CD4-positive, CD25-positive, alpha-beta regulatory T cell (primary cell): ENCODE measurements around the gene SLC25A13. TPM values are rescaled to one million over a fixed set of nuclear protein-coding genes. Genes with fewer than 3 reads are reported as not detected.

Experiments used
- ATAC-seq, 2 donors: fragments of 150-1000 bp; cut with Tn5 transposase; one replicate each; pipeline ENCODE4 v1.10.0; 2021; ENCODE audit warnings: low read depth in 2 of 2, moderate number of reproducible peaks in 2 of 2, moderate library complexity in 1 of 2
- DNase-seq, 3 donors: peaks; one replicate each; pipeline versions ENCODE4 v3.0.0 to v3.0.0-alpha.2; 2012 to 2022; ENCODE audit warnings: mixed read lengths in 1 of 3
- H3K27ac ChIP-seq: one replicate; pipeline ENCODE4 v1.7.0; 2013; ENCODE audit warnings: mild to moderate bottlenecking, low read length; ENCODE audit not compliant: insufficient read depth, poor library complexity, severe bottlenecking
- H3K27me3 ChIP-seq: one replicate; pipeline ENCODE4 v1.7.0; 2013; ENCODE audit warnings: low read length; ENCODE audit not compliant: control insufficient read depth, insufficient read depth
- H3K36me3 ChIP-seq: one replicate; pipeline ENCODE4 v1.7.0; 2013; ENCODE audit warnings: mild to moderate bottlenecking, low read length, moderate library complexity; ENCODE audit not compliant: control insufficient read depth, insufficient read depth
- H3K4me1 ChIP-seq: 2 replicates; pipeline ENCODE4 v1.7.0; 2013; ENCODE audit warnings: mild to moderate bottlenecking, low read length; ENCODE audit not compliant: insufficient read depth, control insufficient read depth, poor library complexity, severe bottlenecking
- H3K4me3 ChIP-seq: one replicate; pipeline ENCODE4 v1.7.0; 2013; ENCODE audit warnings: low read depth, mild to moderate bottlenecking, low read length, moderate library complexity
- H3K9me3 ChIP-seq, 2 experiments: 1 replicate in 1 of 2; 2 replicates in 1 of 2; pipeline ENCODE4 v1.7.0; 2013; ENCODE audit warnings: low read length in 2 of 2, mild to moderate bottlenecking in 1 of 2, moderate library complexity in 1 of 2; ENCODE audit not compliant: control insufficient read depth in 2 of 2
- H3K27ac Mint-ChIP-seq, 3 donors: one replicate each; pipeline ENCODE4 v1.8.0; 2020 to 2022; ENCODE audit warnings: mild to moderate bottlenecking in 3 of 3, mixed read lengths in 3 of 3, moderate library complexity in 2 of 3
- H3K27me3 Mint-ChIP-seq: one replicate; pipeline ENCODE4 v1.8.0; 2022; ENCODE audit warnings: mild to moderate bottlenecking, mixed read lengths
- H3K36me3 Mint-ChIP-seq: one replicate; pipeline ENCODE4 v1.8.0; 2020; ENCODE audit warnings: mixed read lengths
- H3K4me1 Mint-ChIP-seq, 4 donors: one replicate each; pipeline ENCODE4 v1.8.0; 2020 to 2022; ENCODE audit warnings: mixed read lengths in 4 of 4, mild to moderate bottlenecking in 1 of 4
- H3K4me3 Mint-ChIP-seq, 4 donors: one replicate each; pipeline ENCODE4 v1.8.0; 2020 to 2022; ENCODE audit warnings: mild to moderate bottlenecking in 4 of 4, mixed read lengths in 4 of 4, moderate library complexity in 3 of 4
- H3K9me3 Mint-ChIP-seq, 7 donors: one replicate each; pipeline ENCODE4 v1.8.0; 2020 to 2022; ENCODE audit warnings: mixed read lengths in 7 of 7, mild to moderate bottlenecking in 3 of 7, moderate library complexity in 2 of 7
- polyA plus RNA-seq, 4 donors: library from polyadenylated mRNA; unstranded; fragments of 300-500 nt; fragmentation: Illumina TruSeq; gene quantifications; one replicate each; pipeline ENCODE4 v1.2.3, GENCODE V29; 2021
- total RNA-seq: library from RNA; stranded (reverse); gene quantifications from one replicate; pipeline ENCODE4 v1.2.3, GENCODE V29; 2022

The SLC25A13 gene
- total and polyA plus RNA-seq, 5 donors from 2014 or later, result 7.6 to 14.5 (median 8.7) TPM

GRCh38 chr7:96349572-96349971, 27.7 kb upstream of the SLC25A13 start:
- Mint-ChIP-seq H3K9me3 (peaks cover 0 to 2% (median 0%) of the 10 kb centered on the region in 7 donors), H3K27ac (no peak overlapping the region), H3K36me3 (no peaks in the 10 kb centered on the region), H3K27me3 (peaks cover 16% of the 10 kb centered on the region), H3K4me3 (no peak overlapping the region), H3K4me1 (no peaks in the 10 kb centered on the region)
- no peak overlapping the region for H3K4me3 ChIP-seq
- H3K9me3 ChIP-seq, result no peaks in the 10 kb centered on the region
- H3K27me3 ChIP-seq, result peaks cover 7% of the 10 kb centered on the region
- H3K36me3 ChIP-seq, result no peaks in the 10 kb centered on the region
- ATAC-seq (no peak), DNase-seq (no peak)
- no peak overlapping the region for H3K27ac ChIP-seq
- H3K4me1 ChIP-seq, result no peaks in the 10 kb centered on the region

- Histone ChIP-seq H3K9me3 (no peaks in the 10 kb centered on the region), H3K4me3 (no peak overlapping the region), H3K27ac (no peak overlapping the region), H3K36me3 (no peaks in the 10 kb centered on the region), H3K27me3 (peaks cover 13% of the 10 kb centered on the region), H3K4me1 (no peaks in the 10 kb centered on the region)
- Mint-ChIP-seq H3K27me3 (peaks cover 21% of the 10 kb centered on the region), H3K4me3 (no peak overlapping the region), H3K9me3 (peaks cover 0 to 2% (median 0%) of the 10 kb centered on the region in 7 donors), H3K4me1 (no peaks in the 10 kb centered on the region), H3K27ac (no peak overlapping the region), H3K36me3 (no peaks in the 10 kb centered on the region)
- DNase-seq (no peak), ATAC-seq (no peak)
Measured at GRCh38 chr7:96347471-96347870, 25.6 kb upstream of the SLC25A13 start.

- H3K4me3 ChIP-seq, result no peak overlapping the region
- DNase-seq (no peak), ATAC-seq (no peak)
- H3K4me1 ChIP-seq, result no peaks in the 10 kb centered on the region
- no peak overlapping the region for H3K27ac ChIP-seq
- no peaks in the 10 kb centered on the region for H3K36me3 ChIP-seq
- H3K4me1 Mint-ChIP-seq, result no peaks in the 10 kb centered on the region
- H3K4me3 Mint-ChIP-seq, result no peak overlapping the region
- H3K27ac Mint-ChIP-seq, result no peak overlapping the region
- H3K27me3 ChIP-seq, result peaks cover 19% of the 10 kb centered on the region
- no peaks in the 10 kb centered on the region for H3K36me3 Mint-ChIP-seq
- peaks cover 0 to 5% (median 0%) of the 10 kb centered on the region in 7 donors for H3K9me3 Mint-ChIP-seq
- no peaks in the 10 kb centered on the region for H3K9me3 ChIP-seq
- peaks cover 25% of the 10 kb centered on the region for H3K27me3 Mint-ChIP-seq
Measured at GRCh38 chr7:96346293-96346953, 24.5 kb upstream of the SLC25A13 start.

GRCh38 chr7:96344236-96344635, 22.3 kb upstream of the SLC25A13 start:
- Histone ChIP-seq H3K9me3 (no peaks in the 10 kb centered on the region), H3K27ac (no peak overlapping the region), H3K36me3 (no peaks in the 10 kb centered on the region), H3K27me3 (peaks cover 19% of the 10 kb centered on the region), H3K4me3 (no peak overlapping the region), H3K4me1 (no peaks in the 10 kb centered on the region)
- Mint-ChIP-seq H3K36me3 (no peaks in the 10 kb centered on the region), H3K4me3 (no peak overlapping the region), H3K27me3 (peaks cover 28% of the 10 kb centered on the region), H3K9me3 (peaks cover 0 to 5% (median 0%) of the 10 kb centered on the region in 7 donors), H3K27ac (no peak overlapping the region), H3K4me1 (no peaks in the 10 kb centered on the region)
- DNase-seq, result no peak
- ATAC-seq, result no peak

GRCh38 chr7:96342049-96342448, 20.2 kb upstream of the SLC25A13 start:
- no peaks in the 10 kb centered on the region for H3K9me3 ChIP-seq
- ATAC-seq (no peak), DNase-seq (no peak)
- H3K36me3 ChIP-seq, result no peaks in the 10 kb centered on the region
- no peaks in the 10 kb centered on the region for H3K4me1 Mint-ChIP-seq
- H3K4me3 Mint-ChIP-seq, result no peak overlapping the region
- H3K27ac Mint-ChIP-seq, result no peak overlapping the region
- no peak overlapping the region for H3K27ac ChIP-seq
- H3K4me3 ChIP-seq, result no peak overlapping the region
- H3K27me3 ChIP-seq, result peaks cover 21% of the 10 kb centered on the region
- H3K36me3 Mint-ChIP-seq, result no peaks in the 10 kb centered on the region
- peaks cover 24% of the 10 kb centered on the region for H3K27me3 Mint-ChIP-seq
- no peaks in the 10 kb centered on the region for H3K4me1 ChIP-seq
- peaks cover 0 to 5% (median 0%) of the 10 kb centered on the region in 7 donors for H3K9me3 Mint-ChIP-seq

- H3K36me3 Mint-ChIP-seq, result no peaks in the 10 kb centered on the region
Measured at GRCh38 chr7:96337519-96337918, 15.6 kb upstream of the SLC25A13 start.

GRCh38 chr7:96332325-96332724, 10.4 kb upstream of the SLC25A13 start:
- Mint-ChIP-seq H3K27me3 (peaks cover 19% of the 10 kb centered on the region), H3K36me3 (no peaks in the 10 kb centered on the region), H3K9me3 (peaks cover 0 to 2% (median 0%) of the 10 kb centered on the region in 7 donors), H3K27ac (no peak overlapping the region), H3K4me1 (no peaks in the 10 kb centered on the region), H3K4me3 (no peak overlapping the region)
- ATAC-seq (no peak), DNase-seq (no peak)
- Histone ChIP-seq H3K27ac (no peak overlapping the region), H3K36me3 (no peaks in the 10 kb centered on the region), H3K9me3 (no peaks in the 10 kb centered on the region), H3K4me3 (no peak overlapping the region), H3K4me1 (no peaks in the 10 kb centered on the region), H3K27me3 (peaks cover 17% of the 10 kb centered on the region)

More at GRCh38 chr7:96337519-96337918, 15.6 kb upstream of the SLC25A13 start:
- DNase-seq (no peak), ATAC-seq (no peak)
- Mint-ChIP-seq H3K4me1 (no peaks in the 10 kb centered on the region), H3K27me3 (peaks cover 28% of the 10 kb centered on the region), H3K4me3 (no peak overlapping the region), H3K27ac (no peak overlapping the region), H3K9me3 (peaks cover 0 to 3% (median 0%) of the 10 kb centered on the region in 7 donors)
- Histone ChIP-seq H3K27ac (no peak overlapping the region), H3K4me1 (no peaks in the 10 kb centered on the region), H3K27me3 (peaks cover 28% of the 10 kb centered on the region), H3K4me3 (no peak overlapping the region), H3K36me3 (no peaks in the 10 kb centered on the region), H3K9me3 (no peaks in the 10 kb centered on the region)

GRCh38 chr7:96331775-96332174, 9.9 kb upstream of the SLC25A13 start:
- no peak overlapping the region for H3K27ac ChIP-seq
- Mint-ChIP-seq H3K27me3 (peaks cover 22% of the 10 kb centered on the region), H3K27ac (no peak overlapping the region), H3K9me3 (peaks cover 0 to 2% (median 0%) of the 10 kb centered on the region in 7 donors), H3K4me3 (no peak overlapping the region), H3K4me1 (no peaks in the 10 kb centered on the region), H3K36me3 (no peaks in the 10 kb centered on the region)
- ATAC-seq (no peak), DNase-seq (no peak)
- H3K9me3 ChIP-seq, result no peaks in the 10 kb centered on the region
- no peak overlapping the region for H3K4me3 ChIP-seq
- no peaks in the 10 kb centered on the region for H3K4me1 ChIP-seq
- H3K27me3 ChIP-seq, result peaks cover 17% of the 10 kb centered on the region
- H3K36me3 ChIP-seq, result no peaks in the 10 kb centered on the region
